Measurements from ENCODE around the gene RNF169.
A peak's percentile ranks its signal among the peaks of the same experiment; 100 is the strongest.

The RNF169 gene

GRCh38 chr11:74770456-74770855, 21.8 kb downstream of the RNF169 start:
- DNase-seq: no peak

- DNase-seq: no peak
Observed at GRCh38 chr11:74771139-74771538, 22.5 kb downstream of the RNF169 start.

- no peak for DNase-seq
Observed at GRCh38 chr11:74773476-74773875, 24.8 kb downstream of the RNF169 start.

- DNase-seq: no peak
Observed at GRCh38 chr11:74775762-74776161, 27.1 kb downstream of the RNF169 start.

- peak; percentile 63 for DNase-seq
Observed at GRCh38 chr11:74776546-74776945, 27.9 kb downstream of the RNF169 start.

- no peak for DNase-seq
Observed at GRCh38 chr11:74777038-74777437, 28.4 kb downstream of the RNF169 start.

GRCh38 chr11:74777877-74778276, 29.2 kb downstream of the RNF169 start:
- no peak for DNase-seq

- DNase-seq: no peak
Observed at GRCh38 chr11:74778581-74778980, 29.9 kb downstream of the RNF169 start.

- DNase-seq: peak; percentile 67
Observed at GRCh38 chr11:74780248-74781005, 31.8 kb downstream of the RNF169 start.

GRCh38 chr11:74783241-74783871, 34.7 kb downstream of the RNF169 start:
- DNase-seq: peak; percentile 94

GRCh38 chr11:74784234-74784633, 35.6 kb downstream of the RNF169 start:
- DNase-seq: no peak

- no peak for DNase-seq
Observed at GRCh38 chr11:74784726-74785125, 36.1 kb downstream of the RNF169 start.

GRCh38 chr11:74786574-74786973, 37.9 kb downstream of the RNF169 start:
- DNase-seq: no peak

- DNase-seq: no peak
Observed at GRCh38 chr11:74791333-74792100, 42.9 kb downstream of the RNF169 start.

GRCh38 chr11:74806267-74806666, 57.6 kb downstream of the RNF169 start:
- DNase-seq: peak; percentile 64

GRCh38 chr11:74809801-74810200, 61.2 kb downstream of the RNF169 start:
- no peak for DNase-seq

- no peak for DNase-seq
Observed at GRCh38 chr11:74815966-74816365, 67.3 kb downstream of the RNF169 start.

GRCh38 chr11:74816664-74817063, 68.0 kb downstream of the RNF169 start:
- DNase-seq: no peak

GRCh38 chr11:74818283-74818946, 69.8 kb downstream of the RNF169 start:
- DNase-seq: peak; percentile 66

GRCh38 chr11:74819400-74819799, 70.8 kb downstream of the RNF169 start:
- DNase-seq: no peak

- DNase-seq: no peak
Observed at GRCh38 chr11:74820763-74821162, 72.1 kb downstream of the RNF169 start.

- no peak for DNase-seq
Observed at GRCh38 chr11:74822170-74822569, 73.5 kb downstream of the RNF169 start.

- DNase-seq: no peak
Observed at GRCh38 chr11:74824285-74824982, 75.8 kb downstream of the RNF169 start.

All from OCI-M1 (cell line).